ENCODE data around the gene TMED10.
A peak's percentile ranks its signal among the peaks of the same experiment; 100 is the strongest.

The TMED10 gene

GRCh38 chr14:75125617-75126016, 50.8 kb downstream of the TMED10 start:
- DNase-seq = no peak

DNA sequence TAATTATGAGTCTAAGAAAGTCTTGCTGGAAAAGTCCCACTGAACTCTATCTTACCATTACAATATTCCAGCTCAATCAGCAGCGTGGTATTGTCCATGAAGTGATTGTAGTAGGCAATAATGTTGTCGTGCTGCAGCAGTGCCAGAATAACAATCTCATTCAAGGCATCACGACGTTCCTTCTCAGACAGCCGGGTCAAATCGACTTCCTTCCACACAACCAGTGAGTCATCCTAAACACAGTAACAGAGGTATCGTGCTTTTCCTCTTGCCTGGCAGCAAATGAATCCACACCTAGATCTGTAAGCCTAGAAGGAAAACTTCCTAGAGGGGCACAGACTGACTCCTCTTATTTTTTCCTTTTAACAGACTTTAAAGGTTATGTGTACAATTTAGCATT, 52.4 kb downstream of the TMED10 start:
- peak; percentile 34 for DNase-seq

DNA sequence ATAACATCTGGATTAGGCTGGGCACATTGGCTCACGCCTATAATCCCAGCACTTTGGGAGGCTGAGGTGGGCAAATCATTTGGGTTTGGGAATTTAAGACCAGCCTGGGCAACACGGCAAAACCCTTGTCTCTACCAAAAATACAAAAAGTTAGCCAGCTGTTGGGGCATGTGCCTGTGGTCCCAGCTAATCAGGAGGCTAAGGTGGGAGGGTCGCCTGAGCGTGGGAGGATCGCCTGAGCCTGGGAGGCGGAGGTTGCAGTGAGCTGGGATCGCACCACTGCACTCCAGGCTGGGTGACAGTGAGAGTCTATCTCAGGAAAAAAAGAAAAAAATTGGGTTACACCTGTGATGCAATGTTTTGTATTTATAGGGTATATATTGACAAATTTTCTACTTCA, 54.9 kb downstream of the TMED10 start:
- no peak for DNase-seq

GRCh38 chr14:75120541-75121291, 55.7 kb downstream of the TMED10 start:
- no peak for DNase-seq

DNA sequence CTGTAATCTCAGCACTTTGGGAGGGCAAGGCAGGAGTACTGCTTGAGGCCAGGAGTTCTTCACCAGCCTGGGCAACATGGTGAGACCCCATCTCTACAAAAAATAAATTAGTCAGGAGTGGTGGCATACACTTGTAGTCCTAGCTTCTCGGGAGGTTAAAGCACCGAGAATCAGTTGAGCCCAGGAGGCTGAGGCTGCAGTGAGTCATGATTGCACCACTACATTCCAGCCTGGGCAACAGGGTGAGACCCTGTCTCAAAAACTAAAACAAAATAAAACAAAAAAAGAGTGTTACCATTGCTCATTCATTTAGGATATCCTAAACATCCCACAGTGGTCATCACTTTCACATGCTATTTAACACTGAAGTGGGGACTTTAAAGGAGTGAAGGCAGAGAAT, 57.4 kb downstream of the TMED10 start:
- no peak for DNase-seq

DNA sequence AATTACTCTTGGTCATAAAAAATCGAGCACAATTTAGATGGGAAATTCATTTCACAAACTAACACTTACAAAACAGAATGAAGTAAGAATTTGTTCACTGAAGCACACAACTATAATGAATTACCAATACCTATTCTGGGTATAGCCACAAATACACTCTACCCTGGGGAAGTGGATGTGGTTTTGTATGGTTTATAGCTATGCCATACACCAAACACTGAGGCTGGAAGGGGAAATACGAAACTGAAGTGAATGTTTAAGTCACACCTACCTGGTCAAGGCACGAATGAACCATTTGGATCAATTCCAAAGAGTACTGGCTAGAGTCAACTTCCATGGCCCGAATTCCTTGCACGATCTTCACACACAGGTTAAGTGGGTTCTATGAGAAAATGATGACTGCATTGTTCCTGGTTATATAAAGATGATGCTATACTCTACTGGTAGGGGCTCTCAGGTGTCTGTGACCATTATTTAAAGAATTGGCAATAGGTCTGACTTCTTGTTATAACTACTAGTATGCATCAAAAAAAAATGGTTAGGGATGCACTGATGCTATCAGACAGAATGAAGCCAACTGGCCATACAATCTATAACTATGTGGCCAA, 62.4 kb downstream of the TMED10 start:
- no peak for DNase-seq

DNA sequence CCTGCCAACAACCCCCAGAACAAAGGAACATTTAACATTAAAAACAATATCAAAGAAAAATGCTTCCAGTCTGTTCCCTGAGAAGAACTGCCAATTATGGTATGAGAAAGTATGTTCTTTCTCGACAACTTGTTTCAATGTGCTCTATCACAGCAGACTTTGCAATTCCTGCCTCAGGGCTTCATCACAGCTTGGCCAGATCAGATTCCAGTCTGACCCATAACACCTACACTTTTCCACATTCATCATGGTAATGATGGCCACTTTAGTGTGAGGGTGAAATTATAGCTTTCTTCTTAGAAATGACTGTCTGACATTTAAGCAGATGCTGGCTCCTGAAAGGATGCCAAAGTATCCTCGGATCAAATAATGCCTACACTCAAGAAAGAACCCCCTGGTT, 66.5 kb downstream of the TMED10 start:
- DNase-seq = no peak

DNA sequence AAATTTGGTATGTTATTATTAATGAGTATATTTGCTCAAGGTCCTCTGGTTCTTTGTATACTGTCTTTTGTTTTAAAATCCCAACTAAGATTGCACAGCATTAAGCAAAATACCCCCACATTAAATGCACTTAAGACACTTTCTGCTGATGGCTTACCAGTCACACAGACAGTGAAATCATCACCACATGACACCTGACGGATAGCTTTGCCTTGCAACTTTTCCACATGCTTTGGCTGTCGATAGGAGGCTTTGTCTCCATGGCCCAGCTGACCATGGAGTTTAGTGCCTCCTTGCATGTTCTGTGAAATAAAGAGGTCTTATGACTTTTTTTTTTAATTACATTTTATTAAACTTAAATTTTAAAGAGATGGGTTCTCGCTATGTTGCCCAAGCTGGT, 69.2 kb downstream of the TMED10 start:
- DNase-seq = no peak

DNA sequence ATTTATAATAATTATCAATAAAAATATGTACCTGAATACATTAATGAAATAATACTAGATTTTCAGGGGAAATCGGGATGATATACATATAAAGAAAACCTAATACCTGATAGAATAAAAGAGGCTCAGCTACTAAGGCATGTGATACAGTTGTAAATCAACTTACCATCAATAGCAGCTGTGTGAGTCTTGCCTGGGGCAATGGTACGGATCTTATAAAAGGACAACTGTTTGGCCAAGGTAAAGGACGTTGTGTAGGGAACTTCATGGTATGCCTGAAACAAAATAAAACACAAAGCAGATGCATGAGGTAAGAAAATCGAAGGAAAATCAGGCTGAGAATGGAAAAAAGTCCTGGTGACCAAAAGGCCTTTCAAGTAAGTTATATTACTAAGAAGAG, 74.9 kb downstream of the TMED10 start:
- DNase-seq = no peak

GRCh38 chr14:75098682-75099081, 77.7 kb downstream of the TMED10 start:
- DNase-seq = no peak

- no peak for DNase-seq
These were observed 78.2 kb downstream of the TMED10 start for GRCh38 chr14:75098212-75098611.

DNA sequence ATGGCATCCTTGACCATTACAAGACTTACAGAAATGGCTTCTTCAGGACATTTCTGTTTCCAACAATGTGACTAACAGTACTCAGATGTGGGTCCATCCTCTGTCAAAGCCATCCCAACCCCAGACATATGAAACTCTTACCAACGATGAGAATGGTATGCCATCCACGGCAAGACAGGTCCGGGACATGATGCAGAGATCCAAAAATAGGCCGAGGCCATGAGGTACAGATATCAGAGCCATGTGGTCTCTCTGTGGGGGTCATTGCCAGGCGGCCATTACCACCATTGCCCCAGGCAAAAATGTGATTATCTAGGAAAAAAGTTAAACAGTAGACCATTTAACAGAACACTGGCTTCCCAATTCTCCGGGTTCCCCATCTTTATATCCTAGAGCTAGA, 79.5 kb downstream of the TMED10 start:
- no peak for DNase-seq

DNA sequence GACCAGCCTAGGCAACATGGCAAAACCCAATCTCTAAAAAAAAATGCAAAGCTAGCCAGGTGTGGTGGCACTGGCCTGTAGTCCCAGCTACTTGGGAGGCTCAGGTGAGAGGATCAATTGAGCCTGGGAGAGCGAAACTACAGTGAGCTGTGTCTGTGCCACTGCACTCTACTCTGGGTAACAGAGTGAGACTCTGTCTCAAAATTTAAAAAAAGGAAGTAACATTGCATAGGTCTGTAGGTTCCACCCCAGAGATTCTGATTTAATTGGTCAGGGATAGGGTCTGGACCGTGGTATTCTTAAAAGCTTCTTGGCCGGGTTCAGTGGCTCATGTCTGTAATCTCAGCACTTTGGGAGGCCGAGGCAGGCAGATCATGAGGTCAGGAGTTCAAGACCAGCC, 80.7 kb downstream of the TMED10 start:
- no peak for DNase-seq

DNA sequence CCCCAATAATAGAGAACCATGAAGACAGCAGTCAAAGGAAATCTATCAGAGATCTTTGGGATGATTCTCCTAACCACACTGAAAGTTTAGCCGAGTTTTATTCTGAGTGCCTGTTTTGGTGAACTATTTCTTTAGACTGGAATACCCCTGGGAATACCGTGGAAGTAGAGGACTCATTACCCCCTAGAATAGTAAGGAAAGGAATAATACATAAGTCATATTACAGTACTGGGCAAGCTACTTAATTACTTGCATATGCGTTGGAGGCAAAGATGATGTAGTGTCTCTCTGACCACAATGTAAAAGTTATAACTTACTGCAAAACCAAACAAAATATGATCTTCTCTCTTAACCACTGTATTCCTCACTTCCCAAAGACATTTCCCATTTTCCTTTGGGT, 81.5 kb downstream of the TMED10 start:
- DNase-seq = no peak

DNA sequence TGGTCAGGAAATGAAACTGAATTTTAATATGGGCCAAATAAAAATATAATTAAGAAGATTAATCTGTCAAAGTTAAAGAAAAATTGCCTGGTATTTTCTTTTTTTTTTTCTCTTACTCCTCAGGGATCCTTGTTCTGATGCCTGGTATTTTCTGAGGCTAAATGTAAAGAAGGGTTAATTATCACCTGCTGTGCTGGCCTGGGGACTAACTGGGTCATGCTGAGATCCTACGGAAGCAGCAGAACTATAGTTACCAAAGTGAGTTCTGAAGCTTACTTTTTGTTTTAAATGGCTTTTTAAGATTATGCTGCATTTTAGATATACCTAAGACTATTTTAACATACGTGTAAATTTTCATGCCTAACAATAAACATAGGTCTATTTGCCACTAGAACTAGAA, 83.7 kb downstream of the TMED10 start:
- no peak for DNase-seq

DNA sequence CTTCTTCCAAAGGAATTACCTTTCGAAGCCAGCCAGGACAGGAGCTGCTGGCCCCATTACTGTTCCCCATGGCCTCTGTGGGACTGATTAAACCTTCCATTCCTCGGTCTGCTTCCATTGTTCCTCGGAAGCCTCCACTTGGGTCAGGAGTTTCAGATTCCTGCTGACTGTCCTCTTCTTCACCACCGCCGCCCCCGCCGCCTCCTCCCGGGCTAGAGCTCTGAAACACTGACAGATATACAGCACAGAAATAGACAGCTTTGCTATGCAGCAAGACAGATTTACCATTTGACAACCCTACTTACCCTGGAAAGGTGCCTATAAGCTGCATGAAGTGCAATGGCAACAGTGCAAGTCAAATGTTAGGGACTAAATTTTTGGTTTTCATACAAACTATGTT, 85.2 kb downstream of the TMED10 start:
- no peak for DNase-seq

- no peak for DNase-seq
These were observed 86.1 kb downstream of the TMED10 start for GRCh38 chr14:75090353-75090752.

DNA sequence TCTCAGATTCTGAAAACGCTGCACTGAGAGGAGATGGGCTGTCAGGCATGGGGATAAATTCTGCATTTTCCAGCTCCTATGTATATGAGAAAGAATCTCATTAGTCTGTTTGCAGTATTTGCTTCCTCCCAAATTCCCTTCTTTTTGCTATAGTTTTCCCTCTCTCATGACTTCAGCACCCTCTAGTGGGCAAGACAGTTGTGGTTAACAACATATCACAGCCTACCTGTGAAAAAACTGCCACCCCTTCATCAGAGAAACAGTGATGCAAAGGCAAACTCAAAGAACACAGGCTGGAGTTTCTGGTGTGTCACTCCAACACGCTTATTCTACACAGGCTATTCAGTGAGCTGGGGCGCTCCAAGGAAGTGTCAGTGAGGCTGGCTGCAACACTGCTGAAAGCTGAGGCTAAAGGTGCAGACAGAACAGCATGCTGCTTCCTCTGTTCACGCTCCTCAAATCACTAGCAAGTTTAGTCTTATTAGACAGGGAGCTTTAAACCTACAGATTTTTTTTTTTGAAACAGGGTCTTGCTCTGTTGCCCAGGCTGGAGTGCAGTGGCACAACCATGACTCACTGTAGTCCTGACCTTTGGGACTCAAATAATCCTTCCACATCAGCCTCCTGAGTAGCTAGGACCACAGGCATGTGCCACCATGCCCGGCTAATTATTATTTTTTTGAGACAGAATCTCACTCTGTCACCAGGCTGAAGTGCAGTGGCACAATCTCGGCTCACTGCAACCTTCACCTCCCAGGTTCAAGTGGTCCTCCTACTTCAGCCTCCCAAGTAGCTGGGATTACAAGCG, 87.6 kb downstream of the TMED10 start:
- DNase-seq = no peak

GRCh38 chr14:75088153-75088552, 88.3 kb downstream of the TMED10 start:
- DNase-seq = no peak

DNA sequence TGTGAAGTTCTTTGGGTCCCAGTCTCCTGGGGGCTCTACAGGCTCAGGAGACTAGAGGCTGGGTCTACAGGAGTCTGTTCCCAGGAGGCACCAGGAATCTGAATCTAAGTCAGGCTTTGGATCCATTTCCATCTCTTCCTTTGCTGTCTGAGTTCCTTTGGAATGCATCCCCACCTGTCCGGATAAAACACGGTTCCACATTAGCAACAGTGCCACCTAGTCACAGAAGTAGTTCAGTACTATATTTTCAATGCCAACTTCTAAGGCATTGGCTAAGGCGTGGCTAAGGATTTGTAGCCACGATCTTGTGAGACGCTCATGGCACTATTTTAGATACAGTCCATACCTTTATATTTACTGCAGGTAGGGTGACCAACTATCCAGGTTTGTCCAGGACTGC, 91.9 kb downstream of the TMED10 start:
- no peak for DNase-seq

DNA sequence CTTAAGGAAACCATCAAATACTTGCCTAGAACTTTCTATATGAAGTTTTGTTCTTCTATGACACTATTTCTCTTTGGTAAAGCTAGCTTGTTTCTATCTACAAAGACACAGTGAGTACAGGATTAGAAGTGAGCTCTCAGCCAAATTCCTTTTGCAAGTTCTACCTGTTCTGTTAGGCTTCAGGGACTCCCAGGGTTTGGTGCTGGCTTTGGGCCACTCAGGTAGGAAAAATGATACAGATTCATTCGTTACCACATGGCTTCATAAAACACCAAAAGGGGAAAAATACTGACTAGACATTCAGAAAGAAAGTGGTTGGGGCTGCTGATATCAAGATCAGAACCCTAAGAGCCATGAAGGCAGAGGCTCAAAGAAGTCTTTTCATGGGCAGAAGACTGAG, 93.1 kb downstream of the TMED10 start:
- no peak for DNase-seq

GRCh38 chr14:75081660-75082229, 94.7 kb downstream of the TMED10 start:
- DNase-seq = no peak
